ENCODE data around the gene FOXP2.

The FOXP2 gene

GRCh38 chr7:114715907-114716306 lies 301.3 kb downstream of the FOXP2 start:
- no peak for DNase-seq (ENCODE audit: low spot score)

GRCh38 chr7:114718861-114719260 lies 304.2 kb downstream of the FOXP2 start:
- no peak for DNase-seq (ENCODE audit: low spot score)

- no peak for DNase-seq (ENCODE audit: low spot score)
Measured at GRCh38 chr7:114720725-114721124, 306.1 kb downstream of the FOXP2 start.

GRCh38 chr7:114722562-114722961 lies 307.9 kb downstream of the FOXP2 start:
- no peak for DNase-seq (ENCODE audit: low spot score)

GRCh38 chr7:114723308-114723707 lies 308.7 kb downstream of the FOXP2 start:
- DNase-seq (ENCODE audit: low spot score), result no peak

GRCh38 chr7:114740095-114740494 lies 325.5 kb downstream of the FOXP2 start:
- no peak for DNase-seq (ENCODE audit: low spot score)

GRCh38 chr7:114740941-114741340 lies 326.3 kb downstream of the FOXP2 start:
- no peak for DNase-seq (ENCODE audit: low spot score)

- no peak for DNase-seq (ENCODE audit: low spot score)
Measured at GRCh38 chr7:114741911-114742310, 327.3 kb downstream of the FOXP2 start.

All from kidney capillary endothelial cell (primary cell).